ENCODE measurements around the gene PICALM.
"Not testable (repeated sequence)": the region's sequence is repeated elsewhere in the genome, so short reads cannot be mapped to it uniquely, and the experiment has no call there.

PICALM gene

GRCh38 chr11:85974122-85974521 lies 94.8 kb downstream of the PICALM start:
- DNase-seq (ENCODE audit: low read depth): no peak

GRCh38 chr11:85970593-85970992 lies 98.3 kb downstream of the PICALM start:
- DNase-seq (ENCODE audit: low read depth): no peak

GRCh38 chr11:85967457-85967856 lies 101.4 kb downstream of the PICALM start:
- DNase-seq (ENCODE audit: low read depth): no peak

- no peak for DNase-seq (ENCODE audit: low read depth)
Observed at GRCh38 chr11:85965202-85965601, 103.7 kb downstream of the PICALM start.

- DNase-seq (ENCODE audit: low read depth): no peak
Observed at GRCh38 chr11:85961930-85962363, 106.9 kb downstream of the PICALM start.

- no peak for DNase-seq (ENCODE audit: low read depth)
Observed at GRCh38 chr11:85961130-85961529, 107.8 kb downstream of the PICALM start.

GRCh38 chr11:85960678-85961077 lies 108.2 kb downstream of the PICALM start:
- no peak for DNase-seq (ENCODE audit: low read depth)

GRCh38 chr11:85955531-85955930 lies 113.4 kb downstream of the PICALM start:
- DNase-seq (ENCODE audit: low read depth): no peak

- no peak for DNase-seq (ENCODE audit: low read depth)
Observed at GRCh38 chr11:85953491-85954143, 115.3 kb downstream of the PICALM start.

GRCh38 chr11:85952108-85952485 lies 116.8 kb downstream of the PICALM start:
- not testable (repeated sequence) for DNase-seq (ENCODE audit: low read depth)

GRCh38 chr11:85951428-85952107 lies 117.3 kb downstream of the PICALM start:
- DNase-seq (ENCODE audit: low read depth): no peak

- DNase-seq (ENCODE audit: low read depth): no peak
Observed at GRCh38 chr11:85951049-85951405, 117.9 kb downstream of the PICALM start.

GRCh38 chr11:85950317-85951048 lies 118.4 kb downstream of the PICALM start:
- no peak for DNase-seq (ENCODE audit: low read depth)

- DNase-seq (ENCODE audit: low read depth): no peak
Observed at GRCh38 chr11:85949798-85950197, 119.1 kb downstream of the PICALM start.

- no peak for DNase-seq (ENCODE audit: low read depth)
Observed at GRCh38 chr11:85948884-85949283, 120.0 kb downstream of the PICALM start.

- DNase-seq (ENCODE audit: low read depth): no peak
Observed at GRCh38 chr11:85947431-85948272, 121.2 kb downstream of the PICALM start.

- DNase-seq (ENCODE audit: low read depth): no peak
Observed at GRCh38 chr11:85946221-85946620, 122.7 kb downstream of the PICALM start.

- DNase-seq (ENCODE audit: low read depth): no peak
Observed at GRCh38 chr11:85945788-85946187, 123.1 kb downstream of the PICALM start.

- no peak for DNase-seq (ENCODE audit: low read depth)
Observed at GRCh38 chr11:85945296-85945695, 123.6 kb downstream of the PICALM start.

GRCh38 chr11:85941380-85941973 lies 127.4 kb downstream of the PICALM start:
- DNase-seq (ENCODE audit: low read depth): no peak

- no peak for DNase-seq (ENCODE audit: low read depth)
Observed at GRCh38 chr11:85939099-85940015, 129.5 kb downstream of the PICALM start.
